Breast epithelium (tissue), 4 donors: ENCODE measurements around the gene ELMO1. TPM values are rescaled to one million over a fixed set of nuclear protein-coding genes. Genes with fewer than 3 reads are reported as not detected.

Experiments used
- DNase-seq, 2 donors: peaks; one replicate each; pipeline ENCODE4 v3.0.0-alpha.2; 2019; ENCODE audit warnings: low spot score in 2 of 2
- H3K27ac ChIP-seq, 2 donors: fragments of 200-600 bp; sonication (generic) in 1 of 2; one replicate each; pipeline ENCODE4 v1.5.1; 2016 to 2019; ENCODE audit warnings: mild to moderate bottlenecking in 1 of 2
- H3K27me3 ChIP-seq, 2 donors: fragments of 200-600 bp; sonication (generic) in 1 of 2; one replicate each; pipeline versions ENCODE4 v1.5.1 to v1.6.0; 2017 to 2019; ENCODE audit warnings: control low read depth in 1 of 2, mild to moderate bottlenecking in 1 of 2
- H3K36me3 ChIP-seq: fragments of 200-600 bp; one replicate; pipeline ENCODE4 v1.5.1; 2019
- H3K4me1 ChIP-seq, 2 donors: fragments of 200-600 bp; sonication (generic); one replicate each; pipeline ENCODE4 v1.5.1; 2016 to 2019; ENCODE audit warnings: control low read depth in 1 of 2
- H3K4me3 ChIP-seq, 3 donors: fragments of 200-600 bp; sonication (generic); 1 replicate in 2 of 3; 2 replicates in 1 of 3; pipeline ENCODE4 v1.5.1; 2016 to 2019; ENCODE audit warnings: mild to moderate bottlenecking in 3 of 3, moderate library complexity in 2 of 3
- H3K9me3 ChIP-seq, 2 donors: fragments of 200-600 bp; sonication (generic) in 1 of 2; one replicate each; pipeline ENCODE4 v1.5.1; 2016 to 2019; ENCODE audit warnings: control low read depth in 1 of 2
- POLR2A ChIP-seq: fragments of 450-650 bp; IDR thresholded peaks from one replicate; pipeline ENCODE4 v1.6.1; 2016; ENCODE audit warnings: antibody characterized with exemption, mild to moderate bottlenecking, moderate library complexity
- POLR2AphosphoS5 ChIP-seq, 3 donors: sonication (generic); formaldehyde crosslinking; IDR thresholded peaks; one replicate each; pipeline ENCODE4 v1.6.1; 2017; ENCODE audit warnings: antibody characterized with exemption in 3 of 3
- intact Hi-C: fragments of 100-400 bp; cut with DNase I; formaldehyde crosslinking; loops from one replicate; pipeline ENCODE4 v1.15.1; 2023; ENCODE audit warnings: low total_unique reads
- total RNA-seq, 3 donors: library from RNA; depleted of rRNA; stranded (reverse); fragments of >200 nt; gene quantifications; one replicate each; pipeline ENCODE4 v1.1.0, GENCODE V29; 2016
- TF ChIP-seq, protein P1 (sequence below), 3 donors: fragments of 450-650 bp; IDR thresholded peaks; one replicate each; pipeline ENCODE4 v1.5.1; 2016 to 2017; ENCODE audit warnings: antibody characterized with exemption in 3 of 3, mild to moderate bottlenecking in 3 of 3, moderate library complexity in 3 of 3

The ELMO1 gene
- total RNA-seq, 3 donors from 2014 or later = 49.5 to 110 (median 66.9) TPM

- no peak for DNase-seq
- H3K36me3 ChIP-seq = no peaks in the 10 kb centered on the region
- intact Hi-C loops = no loop called here
These were observed 75.9 kb downstream of the ELMO1 start for GRCh38 chr7:37372750-37373149.

GRCh38 chr7:37371755-37372154 lies 76.9 kb downstream of the ELMO1 start:
- no peaks in the 10 kb centered on the region for H3K36me3 ChIP-seq
- intact Hi-C loops = no loop called here
- H3K4me1 ChIP-seq = peaks cover 0 to 3% of the 10 kb centered on the region in 2 donors
- DNase-seq = no peak
- H3K9me3 ChIP-seq = peaks cover 6 to 10% of the 10 kb centered on the region in 2 donors
- H3K4me3 ChIP-seq = no peak overlapping the region
- no peak overlapping the region for H3K27ac ChIP-seq
- no peak for TF ChIP-seq POLR2AphosphoS5 (IDR thresholded peaks at IDR 0.05)
- TF ChIP-seq, protein P1, sequence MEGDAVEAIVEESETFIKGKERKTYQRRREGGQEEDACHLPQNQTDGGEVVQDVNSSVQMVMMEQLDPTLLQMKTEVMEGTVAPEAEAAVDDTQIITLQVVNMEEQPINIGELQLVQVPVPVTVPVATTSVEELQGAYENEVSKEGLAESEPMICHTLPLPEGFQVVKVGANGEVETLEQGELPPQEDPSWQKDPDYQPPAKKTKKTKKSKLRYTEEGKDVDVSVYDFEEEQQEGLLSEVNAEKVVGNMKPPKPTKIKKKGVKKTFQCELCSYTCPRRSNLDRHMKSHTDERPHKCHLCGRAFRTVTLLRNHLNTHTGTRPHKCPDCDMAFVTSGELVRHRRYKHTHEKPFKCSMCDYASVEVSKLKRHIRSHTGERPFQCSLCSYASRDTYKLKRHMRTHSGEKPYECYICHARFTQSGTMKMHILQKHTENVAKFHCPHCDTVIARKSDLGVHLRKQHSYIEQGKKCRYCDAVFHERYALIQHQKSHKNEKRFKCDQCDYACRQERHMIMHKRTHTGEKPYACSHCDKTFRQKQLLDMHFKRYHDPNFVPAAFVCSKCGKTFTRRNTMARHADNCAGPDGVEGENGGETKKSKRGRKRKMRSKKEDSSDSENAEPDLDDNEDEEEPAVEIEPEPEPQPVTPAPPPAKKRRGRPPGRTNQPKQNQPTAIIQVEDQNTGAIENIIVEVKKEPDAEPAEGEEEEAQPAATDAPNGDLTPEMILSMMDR (IDR thresholded peaks at IDR 0.05) = no peak
- TF ChIP-seq POLR2A = no peak
- H3K27me3 ChIP-seq = no peaks in the 10 kb centered on the region

More at GRCh38 chr7:37372750-37373149, 75.9 kb downstream of the ELMO1 start:
- peaks cover 0 to 3% of the 10 kb centered on the region in 2 donors for H3K4me1 ChIP-seq
- no peak overlapping the region for H3K27ac ChIP-seq
- TF ChIP-seq, protein P1 (IDR thresholded peaks at IDR 0.05) = no peak
- no peak for TF ChIP-seq POLR2AphosphoS5 (IDR thresholded peaks at IDR 0.05)
- no peak for TF ChIP-seq POLR2A
- peaks cover 6 to 14% of the 10 kb centered on the region in 2 donors for H3K9me3 ChIP-seq
- H3K4me3 ChIP-seq = no peak overlapping the region
- H3K27me3 ChIP-seq = no peaks in the 10 kb centered on the region

- TF ChIP-seq POLR2AphosphoS5 (IDR thresholded peaks at IDR 0.05) (no peak), POLR2A (no peak)
- TF ChIP-seq, protein P1 (IDR thresholded peaks at IDR 0.05) = no peak
- H3K27ac ChIP-seq = peak overlapping the region in 1 of 2 donors; percentile 20
- no peaks in the 10 kb centered on the region for H3K9me3 ChIP-seq
- no peak overlapping the region for H3K4me3 ChIP-seq
- peak in 1 of 2 donors; percentile 70 for DNase-seq
- no peaks in the 10 kb centered on the region for H3K36me3 ChIP-seq
- H3K27me3 ChIP-seq = no peaks in the 10 kb centered on the region
- peaks cover 0 to 3% of the 10 kb centered on the region in 2 donors for H3K4me1 ChIP-seq
- intact Hi-C loops = no loop called here
These were observed 78.8 kb downstream of the ELMO1 start for GRCh38 chr7:37369906-37370305.

GRCh38 chr7:37368540-37368939 lies 80.1 kb downstream of the ELMO1 start:
- no peaks in the 10 kb centered on the region for H3K9me3 ChIP-seq
- intact Hi-C loops = no loop called here
- no peak overlapping the region for H3K27ac ChIP-seq
- H3K4me3 ChIP-seq = no peak overlapping the region
- no peaks in the 10 kb centered on the region for H3K36me3 ChIP-seq
- no peak for TF ChIP-seq POLR2A
- TF ChIP-seq, protein P1 (IDR thresholded peaks at IDR 0.05) = no peak
- TF ChIP-seq POLR2AphosphoS5 (IDR thresholded peaks at IDR 0.05) = no peak
- no peaks in the 10 kb centered on the region for H3K27me3 ChIP-seq
- peaks cover 0 to 3% of the 10 kb centered on the region in 2 donors for H3K4me1 ChIP-seq
- DNase-seq = no peak

DNA sequence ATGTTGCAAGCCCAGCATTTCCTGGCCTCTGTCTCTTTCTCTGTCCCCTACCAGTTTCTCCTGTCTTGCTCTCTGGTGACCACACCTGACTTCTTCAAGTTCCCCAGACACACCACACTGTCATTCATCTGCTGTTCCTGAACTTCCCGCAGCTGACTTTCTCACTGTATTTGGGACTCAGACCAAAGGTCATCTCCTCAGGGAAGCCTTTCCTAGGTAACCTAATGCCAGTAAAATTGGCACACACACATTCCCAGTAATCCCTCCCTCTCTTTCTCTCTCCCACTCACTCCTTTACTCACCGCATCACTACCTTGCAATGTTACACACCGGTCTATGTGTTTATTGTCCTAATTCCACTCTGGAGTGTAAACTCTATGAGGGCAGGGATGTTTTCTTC lies 81.7 kb downstream of the ELMO1 start:
- intact Hi-C loops = no loop called here
- H3K36me3 ChIP-seq = no peaks in the 10 kb centered on the region
- H3K27me3 ChIP-seq = no peaks in the 10 kb centered on the region
- H3K4me3 ChIP-seq = no peak overlapping the region
- DNase-seq = no peak
- peaks cover 0 to 3% of the 10 kb centered on the region in 2 donors for H3K4me1 ChIP-seq
- H3K27ac ChIP-seq = no peak overlapping the region
- no peaks in the 10 kb centered on the region for H3K9me3 ChIP-seq
- TF ChIP-seq POLR2AphosphoS5 (IDR thresholded peaks at IDR 0.05) (no peak), POLR2A (no peak)
- TF ChIP-seq, protein P1 (IDR thresholded peaks at IDR 0.05) = no peak
